GM23248 (cell line): ENCODE data around the gene MYLK.

ENCODE experiments used
- EZH2 ChIP-seq: fragments of 200-600 bp; sonication (generic); IDR thresholded peaks from 2 replicates; pipeline ENCODE4 v1.6.1; 2018; ENCODE audit warnings: antibody characterized with exemption, mild to moderate bottlenecking; ENCODE audit not compliant: insufficient read depth, poor library complexity, severe bottlenecking
- EZH2phosphoT487 ChIP-seq: fragments of 200-600 bp; sonication (generic); IDR thresholded peaks from 2 replicates; pipeline ENCODE4 v1.6.1; 2018; ENCODE audit warnings: antibody characterized with exemption, moderate library complexity, mild to moderate bottlenecking, low read depth; ENCODE audit not compliant: insufficient read depth

DNA sequence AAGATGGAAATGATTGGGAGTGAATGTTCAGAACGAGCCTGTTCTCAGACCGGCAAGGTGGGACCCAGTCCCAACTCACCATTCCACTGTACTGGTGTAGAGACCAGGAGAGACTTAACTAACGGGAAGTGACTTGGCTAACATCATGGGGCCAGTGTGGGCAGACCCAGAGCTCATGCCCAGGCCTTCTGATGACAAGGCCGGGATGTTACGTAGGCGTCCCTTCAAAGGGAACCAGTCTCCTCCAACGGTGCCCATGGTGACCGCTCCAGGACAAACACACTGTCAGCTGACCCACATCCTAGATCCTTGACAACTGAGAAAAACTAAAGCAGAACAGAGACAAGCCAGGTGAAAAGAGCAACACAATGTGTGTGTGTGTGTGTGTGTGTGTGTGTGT lies 170.9 kb downstream of the MYLK start:
- TF ChIP-seq EZH2phosphoT487: no peak
- TF ChIP-seq EZH2: no peak
